SU-DHL-6 (cell line): Measurements from ENCODE around the gene KRT71.

ENCODE experiments used
- H2AFZ ChIP-seq: fragments of 200-600 bp; sonication (generic); 2 replicates; pipeline ENCODE4 v1.6.1; 2014; ENCODE audit warnings: low read depth, mild to moderate bottlenecking, moderate library complexity, mixed read lengths, antibody characterized with exemption, low read length; ENCODE audit not compliant: severe bottlenecking
- H3F3A ChIP-seq: fragments of 200-600 bp; shearing (Covaris generic); 2 replicates; pipeline ENCODE4 v1.6.0; 2016; ENCODE audit warnings: antibody characterized with exemption, mild to moderate bottlenecking; ENCODE audit not compliant: insufficient read depth
- H3K27ac ChIP-seq: fragments of 200-600 bp; sonication (generic); 2 replicates; pipeline ENCODE4 v1.5.1; 2016; ENCODE audit warnings: low read depth, mild to moderate bottlenecking, low read length, moderate library complexity, mixed read lengths
- H3K27me3 ChIP-seq: fragments of 200-600 bp; sonication (generic), shearing (Covaris generic); 2 replicates; pipeline ENCODE4 v1.6.0; 2014; ENCODE audit warnings: mild to moderate bottlenecking, low read length
- H3K36me3 ChIP-seq: fragments of 200-600 bp; sonication (generic); 2 replicates; pipeline ENCODE4 v1.6.1; 2014; ENCODE audit warnings: mild to moderate bottlenecking, low read length, mixed read lengths
- H3K4me2 ChIP-seq: fragments of 300-600, 200-600 bp; shearing (Covaris generic), sonication (generic); 2 replicates; pipeline ENCODE4 v1.6.0; 2014; ENCODE audit warnings: low read length, low read depth, mild to moderate bottlenecking; ENCODE audit not compliant: poor library complexity, severe bottlenecking
- H3K4me3 ChIP-seq: fragments of 200-600 bp; sonication (generic); 2 replicates; pipeline ENCODE4 v1.5.1; 2014; ENCODE audit warnings: antibody characterized with exemption, low read length, mild to moderate bottlenecking, mixed read lengths; ENCODE audit not compliant: insufficient read depth, poor library complexity, severe bottlenecking
- H3K79me2 ChIP-seq: fragments of 200-600 bp; sonication (generic); 2 replicates; pipeline ENCODE4 v1.6.1; 2014; ENCODE audit warnings: mild to moderate bottlenecking, low read length, moderate library complexity; ENCODE audit not compliant: insufficient read depth
- H3K9ac ChIP-seq: fragments of 200-600 bp; sonication (generic); 2 replicates; pipeline ENCODE4 v1.7.0; 2014; ENCODE audit warnings: mild to moderate bottlenecking, low read length
- H3K9me2 ChIP-seq: fragments of 200-600 bp; sonication (generic); replicated peaks from 2 replicates; pipeline ENCODE4 v1.6.1; 2014; ENCODE audit warnings: low read length; ENCODE audit not compliant: insufficient read depth
- H3K9me3 ChIP-seq: fragments of 200-600 bp; sonication (generic); 2 replicates; pipeline ENCODE4 v1.6.1; 2014; ENCODE audit warnings: low read length, mixed read lengths; ENCODE audit not compliant: insufficient read depth
- H4K20me1 ChIP-seq: fragments of 200-600 bp; sonication (generic); 2 replicates; pipeline ENCODE4 v1.6.1; 2014; ENCODE audit warnings: low read depth, mild to moderate bottlenecking, antibody characterized with exemption, low read length, moderate library complexity, mixed read lengths
- CTCF ChIP-seq: fragments of 200-600 bp; sonication (generic); IDR thresholded peaks from one replicate; pipeline ENCODE4 v1.5.1; 2017; ENCODE audit warnings: antibody characterized with exemption, mild to moderate bottlenecking, low read length, moderate library complexity; ENCODE audit not compliant: insufficient read depth, poor library complexity, severe bottlenecking
- EZH2phosphoT487 ChIP-seq: fragments of 200-600 bp; sonication (generic), shearing (Covaris generic); conservative IDR thresholded peaks from 2 replicates; pipeline ENCODE4 v1.6.1; 2018; ENCODE audit warnings: mild to moderate bottlenecking, antibody characterized with exemption, low read length, moderate library complexity, mixed read lengths

KRT71 gene

GRCh38 chr12:52587563-52587962 lies 34.6 kb upstream of the KRT71 start:
- no peaks in the 10 kb centered on the region for H3K9me3 ChIP-seq
- no peaks in the 10 kb centered on the region for H3K9me2 ChIP-seq
- no peak overlapping the region for H3K27ac ChIP-seq
- no peaks in the 10 kb centered on the region for H3K36me3 ChIP-seq
- no peak overlapping the region for H3K4me2 ChIP-seq
- no peaks in the 10 kb centered on the region for H4K20me1 ChIP-seq
- H3K9ac ChIP-seq: no peak overlapping the region
- TF ChIP-seq CTCF: no peak
- no peak for TF ChIP-seq EZH2phosphoT487
- H3K79me2 ChIP-seq: no peaks in the 10 kb centered on the region
- no peak overlapping the region for H3K4me3 ChIP-seq
- no peaks in the 10 kb centered on the region for H3K27me3 ChIP-seq
- H2AFZ ChIP-seq: no peak overlapping the region
- H3F3A ChIP-seq: no peaks in the 10 kb centered on the region

- Histone ChIP-seq H3K36me3 (no peaks in the 10 kb centered on the region), H2AFZ (no peak overlapping the region), H4K20me1 (no peaks in the 10 kb centered on the region), H3K4me2 (no peak overlapping the region), H3K79me2 (no peaks in the 10 kb centered on the region), H3K9me3 (no peaks in the 10 kb centered on the region), H3F3A (no peaks in the 10 kb centered on the region), H3K27ac (no peak overlapping the region), H3K4me3 (no peak overlapping the region), H3K9me2 (no peaks in the 10 kb centered on the region), H3K27me3 (no peaks in the 10 kb centered on the region), H3K9ac (no peak overlapping the region)
- no peak for TF ChIP-seq EZH2phosphoT487
- TF ChIP-seq CTCF: no peak
Measured at GRCh38 chr12:52585946-52586345, 33.0 kb upstream of the KRT71 start.

GRCh38 chr12:52585066-52585465 lies 32.1 kb upstream of the KRT71 start:
- Histone ChIP-seq H3K4me2 (no peak overlapping the region), H3K4me3 (no peak overlapping the region), H3K9ac (no peak overlapping the region), H3K27ac (no peak overlapping the region), H3K36me3 (no peaks in the 10 kb centered on the region), H3K9me2 (no peaks in the 10 kb centered on the region), H2AFZ (no peak overlapping the region), H4K20me1 (no peaks in the 10 kb centered on the region), H3K9me3 (no peaks in the 10 kb centered on the region), H3K79me2 (no peaks in the 10 kb centered on the region), H3F3A (no peaks in the 10 kb centered on the region), H3K27me3 (no peaks in the 10 kb centered on the region)
- TF ChIP-seq EZH2phosphoT487 (no peak), CTCF (no peak)

GRCh38 chr12:52584156-52584682 lies 31.3 kb upstream of the KRT71 start:
- no peaks in the 10 kb centered on the region for H3K36me3 ChIP-seq
- TF ChIP-seq CTCF: no peak
- TF ChIP-seq EZH2phosphoT487: no peak
- H3F3A ChIP-seq: no peaks in the 10 kb centered on the region
- H3K9me2 ChIP-seq: no peaks in the 10 kb centered on the region
- no peak overlapping the region for H3K4me2 ChIP-seq
- no peaks in the 10 kb centered on the region for H3K79me2 ChIP-seq
- H3K27ac ChIP-seq: no peak overlapping the region
- H3K9ac ChIP-seq: no peak overlapping the region
- no peak overlapping the region for H3K4me3 ChIP-seq
- H3K27me3 ChIP-seq: no peaks in the 10 kb centered on the region
- H4K20me1 ChIP-seq: no peaks in the 10 kb centered on the region
- no peaks in the 10 kb centered on the region for H3K9me3 ChIP-seq
- H2AFZ ChIP-seq: no peak overlapping the region
